Heart left ventricle (tissue), 13 donors: Measurements from ENCODE around the gene RGS5.

Experiments
- POLR2A ChIP-seq, 2 donors: fragments of 450-650 bp; IDR thresholded peaks; one replicate each; pipeline ENCODE4 v1.6.1; 2017; ENCODE audit warnings: antibody characterized with exemption in 2 of 2, mild to moderate bottlenecking in 2 of 2, moderate library complexity in 2 of 2
- TF ChIP-seq, protein P1 (sequence below), 12 donors: fragments of 200-600 bp; sonication (generic) in 4 of 12; IDR thresholded peaks; one replicate each; pipeline versions ENCODE4 v1.5.0 to v1.8.0; 2018 to 2022; ENCODE audit warnings: antibody characterized with exemption in 12 of 12, mild to moderate bottlenecking in 5 of 12
- donor health status: ischemic (EF 13 %, LVEDD 7.1; RV severe dilation, severe dysfunction).
- donor health status: DM: no; HTN: yes; CAD: no.
- donor health status: DM: no; HTN: no; CAD: no.
- donor health status: ischemic (EF 25% LVEDD 6.9; RV normal size, moderate dysfunction).
- donor health status: ischemic (EF 25% LVEDD 5.7; RV mildly dilated, moderate dysfunction).
- donor health status: ischemic (EF 35%, LVEDD 5.7; RV mildly dilated, moderate dysfunction).
- donor health status: nonischemic (EF 11% LVEDD 7.7; RV severe dilation, severe dysfunction).
- donor health status: DM: yes; HTN: yes; CAD: no.
- donor health status: PGD.
- donor health status: ischemic (EF 29% LVEDD 5.4; RV normal size, mild dysfunction).
- donor health status: nonischemic (EF 23%, LVEDD 6.1; RV moderate dilation, normal function).

DNA sequence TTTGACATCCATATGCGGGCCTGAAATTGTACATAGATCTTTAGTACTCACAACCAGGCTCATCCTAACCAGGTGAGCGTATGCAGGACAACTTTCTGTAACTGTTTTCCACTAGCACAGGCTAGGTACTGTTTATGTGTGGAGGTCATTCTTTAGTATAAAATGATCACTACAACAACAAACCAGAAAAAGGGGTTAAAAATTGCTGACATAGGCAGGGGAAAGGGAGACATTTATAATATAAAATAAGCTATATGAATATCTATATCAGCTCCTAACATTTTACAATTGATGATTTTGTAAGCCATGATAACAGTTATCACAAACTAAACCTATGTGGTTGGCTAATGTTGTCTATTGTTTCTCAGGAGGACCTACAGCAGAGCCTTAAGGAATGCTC is 37.6 kb downstream of the RGS5 start:
- TF ChIP-seq, protein P1, sequence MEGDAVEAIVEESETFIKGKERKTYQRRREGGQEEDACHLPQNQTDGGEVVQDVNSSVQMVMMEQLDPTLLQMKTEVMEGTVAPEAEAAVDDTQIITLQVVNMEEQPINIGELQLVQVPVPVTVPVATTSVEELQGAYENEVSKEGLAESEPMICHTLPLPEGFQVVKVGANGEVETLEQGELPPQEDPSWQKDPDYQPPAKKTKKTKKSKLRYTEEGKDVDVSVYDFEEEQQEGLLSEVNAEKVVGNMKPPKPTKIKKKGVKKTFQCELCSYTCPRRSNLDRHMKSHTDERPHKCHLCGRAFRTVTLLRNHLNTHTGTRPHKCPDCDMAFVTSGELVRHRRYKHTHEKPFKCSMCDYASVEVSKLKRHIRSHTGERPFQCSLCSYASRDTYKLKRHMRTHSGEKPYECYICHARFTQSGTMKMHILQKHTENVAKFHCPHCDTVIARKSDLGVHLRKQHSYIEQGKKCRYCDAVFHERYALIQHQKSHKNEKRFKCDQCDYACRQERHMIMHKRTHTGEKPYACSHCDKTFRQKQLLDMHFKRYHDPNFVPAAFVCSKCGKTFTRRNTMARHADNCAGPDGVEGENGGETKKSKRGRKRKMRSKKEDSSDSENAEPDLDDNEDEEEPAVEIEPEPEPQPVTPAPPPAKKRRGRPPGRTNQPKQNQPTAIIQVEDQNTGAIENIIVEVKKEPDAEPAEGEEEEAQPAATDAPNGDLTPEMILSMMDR (IDR thresholded peaks at IDR 0.05) = no peak
- TF ChIP-seq POLR2A (IDR thresholded peaks at IDR 0.05) = no peak
